HG03521 (cell line): ENCODE data around the gene DAB2IP.
"Not testable (repeated sequence)": the region's sequence is repeated elsewhere in the genome, so short reads cannot be mapped to it uniquely, and the experiment has no call there.

Source experiments
- ATAC-seq: cut with Tn5 transposase; IDR thresholded peaks from one replicate; pipeline ENCODE4 v1.9.1; 2021; ENCODE audit warnings: mild to moderate bottlenecking, moderate library complexity; ENCODE audit not compliant: unreplicated experiment

DAB2IP gene

DNA sequence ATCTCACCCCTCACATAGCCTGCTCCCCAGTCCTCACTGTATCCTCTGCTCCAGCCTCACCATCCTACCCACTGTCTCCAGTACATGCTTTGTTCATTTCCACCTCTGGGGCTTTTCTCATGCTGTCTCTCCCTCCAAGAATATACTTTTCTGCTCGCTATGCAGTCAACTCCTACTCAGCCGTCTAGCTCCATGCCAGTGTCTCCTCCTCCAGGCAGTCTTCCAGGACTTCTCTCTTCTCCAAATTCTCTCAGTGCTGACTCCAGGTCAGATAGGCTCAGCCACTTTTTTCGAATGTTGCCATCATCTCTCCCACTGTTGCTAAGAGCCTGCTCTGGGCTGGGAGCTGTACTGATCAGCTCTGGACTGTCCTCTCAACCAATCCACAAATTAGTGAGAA lies 8.0 kb upstream of the DAB2IP start:
- ATAC-seq = no peak

DNA sequence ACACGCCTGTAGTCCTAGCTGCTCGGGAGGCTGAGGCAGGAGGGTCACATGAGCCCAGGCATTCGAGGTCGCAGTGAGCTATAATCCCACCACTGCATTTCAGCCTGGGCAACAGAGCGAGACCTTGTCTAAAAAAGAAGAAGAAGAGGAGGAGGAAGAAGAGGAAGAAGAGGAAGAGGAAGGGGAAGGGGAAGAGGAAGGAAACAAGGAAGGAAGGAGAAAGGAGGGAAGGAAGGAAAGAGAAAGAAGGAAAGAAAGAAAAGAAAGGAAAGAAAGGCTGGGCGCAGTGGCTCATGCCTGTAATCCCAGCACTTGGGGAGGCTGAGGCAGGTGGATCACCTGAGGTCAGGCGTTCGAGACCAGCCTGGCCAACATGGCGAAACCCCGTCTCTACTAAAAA lies 7.4 kb upstream of the DAB2IP start:
- ATAC-seq = not testable (repeated sequence)

DNA sequence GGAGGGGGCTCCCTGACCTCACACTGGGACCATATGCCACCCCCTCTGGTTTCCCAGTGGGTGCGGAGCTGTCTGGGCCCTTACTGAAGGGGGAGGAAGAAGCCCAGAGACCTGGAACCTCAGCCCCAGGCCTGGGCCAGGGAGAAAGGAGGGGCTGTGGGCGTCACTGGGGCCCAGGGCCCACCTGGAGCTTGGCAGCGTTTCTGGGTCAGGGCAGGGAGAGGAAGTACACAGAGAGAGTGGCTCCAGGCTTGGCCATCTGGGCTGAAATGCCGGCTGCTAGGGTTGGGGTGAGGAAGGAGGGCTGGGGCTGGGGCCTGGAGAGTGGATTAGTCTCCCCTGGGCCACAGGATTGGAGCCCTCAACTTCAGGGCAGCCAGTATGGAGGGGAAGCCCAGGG lies 6.4 kb upstream of the DAB2IP start:
- ATAC-seq = no peak

DNA sequence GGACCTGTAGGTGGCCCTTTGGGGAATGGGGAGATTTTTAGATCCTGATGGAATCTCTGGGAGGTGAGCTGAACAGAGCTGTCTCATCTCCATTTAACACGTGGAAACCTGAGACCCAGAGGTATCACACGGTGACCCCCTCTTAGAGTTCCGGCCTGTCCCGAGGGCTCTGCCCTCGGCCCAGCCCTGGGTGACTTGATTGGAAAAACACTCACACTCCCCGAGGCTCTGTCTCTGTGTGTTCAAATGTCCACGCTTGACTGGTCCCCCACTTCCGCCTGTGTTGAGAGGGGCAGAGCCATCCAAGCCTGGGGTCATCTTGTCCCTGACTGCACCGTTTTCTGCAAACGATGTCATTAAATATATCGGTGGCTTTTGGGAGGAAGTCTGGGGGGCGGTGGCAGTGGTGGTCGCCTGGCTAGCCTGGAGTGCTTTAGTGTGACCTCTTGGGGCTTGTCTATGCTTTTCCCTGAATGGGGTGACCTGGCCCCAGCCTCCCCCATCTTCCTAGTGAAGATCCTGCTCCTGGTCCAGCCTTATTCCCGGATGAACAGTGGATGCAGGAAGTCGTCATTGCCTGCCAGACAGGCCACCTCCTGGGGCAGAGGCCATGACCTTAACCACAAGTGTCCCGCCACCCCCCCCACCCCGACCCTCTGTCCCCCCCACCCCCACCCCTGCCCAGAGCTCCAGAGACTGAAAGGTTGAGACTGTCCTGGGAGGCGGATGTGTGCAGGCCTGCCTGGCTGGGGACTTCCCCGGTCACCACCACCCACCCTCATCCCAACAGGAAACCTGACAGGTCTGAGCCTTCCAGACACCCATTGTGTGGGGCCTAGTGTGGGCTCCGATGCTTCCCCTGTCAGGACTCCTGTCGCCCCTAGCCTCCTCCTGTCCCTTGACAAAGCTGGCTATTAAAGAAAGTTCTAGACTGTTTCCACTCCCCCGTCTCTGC lies 5.3 kb upstream of the DAB2IP start:
- ATAC-seq = no peak

DNA sequence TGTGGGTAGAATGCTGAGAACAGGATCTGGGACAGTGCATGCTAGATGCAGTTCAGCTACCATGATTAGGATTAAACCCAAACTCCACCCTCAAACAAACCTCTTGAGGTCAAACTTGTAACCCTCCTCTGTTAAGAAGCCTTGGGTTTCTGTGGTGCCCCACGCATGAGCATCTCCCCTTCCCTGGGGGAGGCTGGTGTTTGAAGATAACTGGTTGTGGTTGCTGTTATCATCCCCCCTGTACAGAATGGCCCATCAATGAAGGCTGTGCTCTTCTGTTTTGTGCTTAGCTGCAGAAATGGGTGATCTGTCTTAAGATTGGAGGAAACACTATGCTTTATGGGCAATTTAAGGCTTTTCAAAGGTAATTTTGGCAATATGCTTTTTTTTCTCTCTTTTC lies 4.4 kb upstream of the DAB2IP start:
- ATAC-seq = no peak

DNA sequence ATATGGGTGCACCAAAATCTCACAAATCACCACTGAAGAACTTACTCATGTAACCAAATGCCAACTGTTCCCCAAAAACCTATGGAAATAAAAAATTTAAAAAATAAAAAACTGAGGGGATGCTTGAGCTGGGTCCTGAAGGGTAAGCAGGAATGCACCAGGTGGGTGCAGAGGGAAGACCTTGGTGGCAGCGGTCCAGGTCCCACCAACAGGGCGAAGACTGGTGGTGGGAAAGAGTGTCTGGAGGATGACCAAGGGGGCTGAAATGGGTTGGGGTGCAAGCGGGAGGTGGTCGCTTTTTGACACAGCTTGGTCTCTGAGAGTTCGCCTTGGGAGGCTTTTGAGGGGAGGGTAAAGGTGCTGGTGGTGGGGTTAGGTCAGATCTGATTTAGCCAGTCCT lies 3.3 kb upstream of the DAB2IP start:
- ATAC-seq = no peak

DNA sequence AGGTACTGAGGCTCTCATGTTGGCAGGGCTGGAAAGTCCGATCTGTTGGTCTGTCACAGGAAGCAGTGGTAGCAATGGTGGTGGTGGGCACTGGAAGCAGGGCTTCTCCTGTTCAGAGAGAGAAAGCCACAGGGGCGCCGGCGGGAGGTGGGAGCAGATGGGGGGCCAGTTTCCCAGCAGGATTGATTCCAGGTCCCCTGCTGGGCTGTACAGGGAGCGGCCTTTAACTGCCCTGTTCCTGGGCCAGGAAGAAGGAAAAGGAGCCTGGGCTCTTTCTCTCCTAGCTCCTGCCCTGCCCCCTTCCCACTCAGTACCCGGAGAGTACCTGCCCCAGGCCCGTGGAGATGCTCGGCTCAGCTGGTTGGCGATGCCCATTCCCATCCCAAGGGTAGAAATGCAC lies 2.6 kb upstream of the DAB2IP start:
- ATAC-seq = no peak

DNA sequence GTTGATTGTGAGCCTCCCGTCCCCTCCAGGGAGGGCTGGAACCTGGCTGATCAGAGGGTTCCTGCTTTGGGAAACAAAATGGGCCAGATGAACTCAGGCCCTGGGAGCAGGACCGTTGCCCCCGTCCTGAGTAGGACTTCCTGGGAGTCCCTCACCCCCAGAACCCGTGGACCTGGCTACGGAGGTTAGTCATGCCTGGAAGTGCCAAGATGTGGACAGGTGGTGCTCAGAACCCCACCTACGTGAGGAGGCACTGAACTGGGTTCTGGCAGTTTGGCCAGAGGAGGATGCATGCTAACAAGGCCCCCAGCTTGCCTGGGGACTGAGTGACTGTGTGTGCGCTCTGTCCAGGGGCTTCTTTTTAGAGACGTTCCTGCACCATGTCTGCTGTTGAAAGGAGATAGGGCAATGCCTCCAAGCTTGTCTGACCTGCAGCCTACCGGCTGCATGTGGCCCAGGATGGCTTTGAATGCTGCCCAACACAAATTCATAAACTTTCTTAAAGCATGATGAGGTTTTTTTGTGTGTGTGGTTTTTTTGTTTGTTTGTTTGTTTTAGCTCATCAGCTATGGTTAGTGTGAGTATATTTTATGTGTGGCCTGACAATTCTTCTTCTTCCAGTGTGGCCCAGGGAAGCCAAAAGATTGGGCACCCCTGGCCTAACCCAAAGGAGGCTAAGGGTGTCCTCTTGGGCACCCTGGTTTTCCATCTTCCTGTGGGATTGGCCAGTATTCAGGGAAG lies 1.8 kb upstream of the DAB2IP start:
- no peak for ATAC-seq

DNA sequence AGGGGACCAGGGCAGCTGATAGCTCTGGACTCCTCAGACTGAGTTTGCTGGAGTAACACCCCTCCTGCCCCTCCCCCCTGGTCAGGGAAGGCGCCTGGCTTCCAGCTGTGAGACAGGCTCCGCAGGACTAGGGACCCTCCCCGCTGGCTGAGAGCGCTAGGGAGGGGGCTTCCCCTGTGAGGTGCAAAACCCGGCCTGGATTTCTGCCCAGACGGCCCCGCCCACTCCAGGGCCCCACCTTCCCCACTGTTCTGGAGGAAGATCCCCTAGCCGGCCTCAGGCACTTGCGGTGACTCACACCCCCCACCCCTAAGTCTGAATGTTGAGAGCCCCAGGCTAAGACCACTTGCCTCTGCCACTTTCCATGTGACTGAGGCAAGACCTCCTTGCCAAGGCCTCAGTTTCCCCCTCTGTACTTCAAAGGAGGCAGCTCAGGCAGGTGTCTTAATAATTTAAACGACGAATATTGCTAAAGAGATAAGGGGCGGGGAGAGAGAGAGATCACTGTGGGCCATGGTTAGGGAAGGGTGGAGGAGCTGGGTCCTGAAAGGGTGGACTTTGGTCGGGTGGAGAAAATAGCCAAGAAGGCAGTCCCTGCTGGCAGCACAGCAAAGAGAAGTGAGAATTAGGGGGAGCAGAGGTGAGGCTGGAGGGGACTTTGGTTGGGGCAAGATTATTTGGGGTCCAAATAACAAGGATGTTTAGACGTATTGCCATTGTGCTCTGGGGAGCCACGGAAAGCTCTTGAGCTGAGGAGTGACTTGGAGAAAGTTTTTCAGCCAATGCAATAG lies 1.0 kb upstream of the DAB2IP start:
- no peak for ATAC-seq

DNA sequence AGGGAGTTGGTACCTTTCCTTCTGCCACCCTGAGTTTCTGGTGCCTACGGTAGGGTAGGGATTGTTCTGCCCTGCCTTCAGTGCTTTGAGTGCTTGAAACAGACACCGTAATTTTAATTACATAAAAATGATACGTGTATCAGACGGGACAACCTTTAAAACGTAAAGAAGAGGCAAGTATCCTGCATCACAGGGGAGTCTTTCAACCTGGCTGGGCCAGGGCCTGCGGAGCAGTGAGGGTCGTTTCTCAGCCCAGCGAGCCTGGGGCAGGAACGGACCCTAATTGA lies 483 bp upstream of the DAB2IP start:
- ATAC-seq = no peak

DNA sequence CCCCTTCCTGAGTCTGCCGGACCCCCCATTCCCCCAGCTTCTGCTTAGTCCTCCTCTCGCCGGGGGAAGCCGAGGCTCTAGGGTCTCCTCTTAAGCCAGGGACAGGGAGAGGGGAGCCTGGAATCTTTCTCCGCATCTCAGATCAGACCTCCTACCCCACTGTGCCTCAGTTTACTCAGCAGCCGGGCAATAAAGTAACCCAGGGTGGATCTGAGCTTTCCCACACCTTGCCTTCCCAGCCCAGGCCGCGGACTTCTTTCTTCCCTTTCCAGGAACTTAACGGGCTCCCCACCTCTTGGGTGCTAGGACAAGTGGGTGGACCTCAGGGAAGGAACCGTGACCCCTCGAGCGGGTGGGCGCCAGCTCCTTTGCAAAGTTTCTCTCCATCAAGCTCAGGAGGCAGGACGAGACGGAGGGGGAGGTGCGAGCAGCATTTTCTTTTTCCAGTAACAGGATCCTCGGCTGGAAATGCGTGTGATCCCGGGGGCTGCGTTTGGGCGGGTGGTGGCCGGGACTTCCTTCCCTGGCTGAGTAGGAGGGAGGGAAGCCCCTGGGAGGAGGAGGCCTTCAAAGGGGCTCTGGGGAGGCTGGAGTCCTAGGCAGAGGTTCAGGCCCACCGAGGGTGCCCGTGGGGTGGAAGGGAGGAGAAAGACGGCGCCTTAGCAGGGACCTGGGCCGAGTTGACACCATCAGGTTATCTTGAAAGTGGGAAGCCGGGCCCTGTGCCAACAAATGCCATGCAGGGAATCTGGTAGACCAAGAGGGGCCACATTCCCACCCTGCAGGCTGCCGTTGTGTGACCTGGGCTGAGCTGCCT lies 795 bp downstream of the DAB2IP start:
- no peak for ATAC-seq

DNA sequence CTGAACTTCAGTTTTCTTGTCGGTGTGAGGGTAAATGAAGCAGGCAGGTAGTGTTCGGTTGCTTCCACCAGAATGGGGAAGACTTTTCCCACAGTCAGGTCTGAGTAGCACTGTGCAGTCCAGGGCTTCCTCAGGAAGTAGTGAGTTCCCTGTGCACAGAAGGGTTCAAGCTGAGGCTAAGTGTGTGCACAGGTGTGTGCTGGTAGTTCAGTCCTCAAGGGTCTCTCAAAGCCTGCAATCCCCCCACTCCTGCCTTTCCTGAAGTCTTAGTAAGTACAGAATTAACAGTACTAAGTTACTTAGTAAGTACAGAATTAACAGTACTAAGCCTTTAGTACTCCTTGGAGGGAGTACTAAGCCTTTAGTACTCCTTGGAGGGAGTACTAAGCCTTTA lies 1.4 kb downstream of the DAB2IP start:
- no peak for ATAC-seq

DNA sequence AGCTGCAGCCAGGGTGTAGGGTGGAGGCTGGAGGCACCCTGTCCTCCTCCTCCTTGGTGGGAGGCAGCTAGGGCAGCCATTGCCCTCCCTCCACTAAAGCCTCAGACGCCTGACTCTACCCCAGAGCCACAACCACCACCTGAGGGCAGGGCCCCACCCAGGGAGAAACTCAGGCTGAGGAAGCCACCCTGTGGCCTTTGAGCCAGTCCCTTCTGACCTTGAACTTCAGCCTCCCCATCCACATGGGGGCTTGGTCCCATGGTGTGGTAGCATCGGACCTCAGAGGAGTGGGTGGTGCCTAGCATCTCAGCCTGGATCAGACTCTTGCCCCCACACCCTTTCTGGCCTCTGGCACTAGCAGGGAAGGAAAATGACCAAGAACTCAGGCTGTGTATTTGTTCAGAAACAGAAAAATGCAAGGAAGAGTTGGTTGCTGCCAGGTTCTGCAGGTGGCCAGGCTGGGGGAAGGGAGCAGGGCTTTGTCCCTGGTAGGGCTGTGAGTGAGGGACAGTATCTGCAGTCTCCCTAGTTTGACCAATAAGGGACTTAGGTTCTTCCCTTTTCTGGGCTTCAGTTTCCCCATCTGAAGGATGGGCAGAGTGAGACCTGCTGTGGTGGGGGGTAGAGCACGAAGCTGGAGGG lies 3.2 kb downstream of the DAB2IP start:
- no peak for ATAC-seq

DNA sequence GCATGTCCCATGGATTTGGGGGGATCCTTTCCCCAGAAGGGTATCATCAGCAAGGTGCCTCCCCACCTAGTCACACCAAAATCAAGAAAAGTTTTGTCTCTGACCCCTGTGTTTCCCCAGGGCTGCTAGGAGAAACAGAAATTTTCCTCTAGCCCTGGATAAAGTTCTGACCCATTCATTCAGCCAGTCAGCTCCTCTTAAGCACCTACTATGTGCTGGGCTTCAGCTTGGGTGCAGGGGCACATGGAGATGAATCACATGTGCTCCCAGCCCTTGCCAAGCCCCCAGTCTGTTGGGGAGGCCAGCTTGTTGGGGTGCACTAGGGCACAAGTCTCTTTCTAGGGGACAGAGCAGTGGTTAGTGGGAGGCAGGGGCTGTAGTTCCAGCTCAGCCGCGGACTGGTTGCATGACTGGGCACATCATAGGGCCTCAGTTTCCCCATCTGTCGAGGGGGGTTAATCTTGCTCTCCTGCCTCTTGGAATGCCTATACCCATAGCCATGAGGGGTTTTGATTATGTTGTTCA lies 3.9 kb downstream of the DAB2IP start:
- ATAC-seq = no peak

DNA sequence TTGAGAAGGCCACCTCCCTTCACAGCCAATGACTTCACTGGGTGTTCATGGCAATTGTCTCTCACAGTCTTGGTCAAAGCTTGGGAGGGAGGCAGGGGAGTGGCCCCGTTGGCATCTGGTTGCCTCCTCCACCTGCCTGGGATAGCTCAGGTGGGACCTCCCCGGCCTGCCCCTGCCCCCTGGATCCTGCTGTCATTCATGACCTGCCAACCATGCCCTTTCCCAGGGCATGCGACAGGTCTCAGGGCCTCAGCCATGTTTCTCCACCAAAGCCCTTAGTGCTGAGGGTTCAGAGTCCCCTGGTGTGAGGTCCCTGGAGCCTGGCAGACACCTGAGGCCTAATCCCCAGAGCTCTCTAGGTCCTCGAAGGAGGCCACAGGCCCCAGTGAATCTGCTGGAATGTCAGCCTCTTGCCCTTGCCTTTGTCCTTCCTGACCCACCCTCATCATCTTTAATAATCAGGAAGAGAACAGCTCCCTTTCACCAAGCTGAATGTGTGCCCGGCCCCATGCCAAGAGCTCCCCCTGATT lies 5.6 kb downstream of the DAB2IP start:
- ATAC-seq = no peak

DNA sequence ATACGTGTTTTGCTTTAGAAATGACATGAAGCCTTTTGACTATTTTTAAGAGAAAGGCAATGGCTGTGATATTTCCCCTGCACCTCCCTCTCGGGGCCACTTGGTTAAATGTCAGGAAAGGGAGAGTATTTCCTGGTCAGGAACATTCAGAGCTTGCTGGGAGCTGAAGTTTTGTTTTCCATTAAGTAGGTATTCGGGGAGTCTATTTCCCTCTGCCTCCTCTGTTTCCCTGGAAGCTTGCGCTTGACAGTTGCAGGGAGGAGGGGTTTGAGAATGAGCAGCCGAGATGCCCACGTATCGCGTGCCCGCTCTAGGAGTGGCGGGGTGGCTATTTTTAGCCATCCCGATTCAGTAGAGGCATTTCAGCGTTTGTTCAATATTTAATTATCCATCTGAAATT lies 6.7 kb downstream of the DAB2IP start:
- no peak for ATAC-seq

DNA sequence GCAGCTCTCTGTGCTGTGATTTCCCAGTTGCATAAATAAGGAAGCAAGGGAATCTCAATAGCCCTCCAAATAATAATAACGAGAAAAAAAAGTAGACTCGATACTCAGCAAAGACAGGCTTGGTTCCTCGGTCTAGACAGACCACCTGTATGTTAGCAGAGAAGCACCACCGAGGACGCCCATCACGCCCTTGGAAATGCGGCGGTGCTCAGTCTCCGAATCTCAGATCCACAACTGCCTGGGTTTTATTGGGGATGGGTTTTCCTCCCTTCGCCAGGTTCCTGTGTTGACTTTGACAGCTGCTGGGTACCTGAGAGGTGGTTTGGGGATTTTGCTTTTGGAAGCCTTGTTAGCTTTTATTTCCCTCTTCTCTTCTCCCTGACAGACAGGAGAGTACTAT lies 7.2 kb downstream of the DAB2IP start:
- no peak for ATAC-seq

DNA sequence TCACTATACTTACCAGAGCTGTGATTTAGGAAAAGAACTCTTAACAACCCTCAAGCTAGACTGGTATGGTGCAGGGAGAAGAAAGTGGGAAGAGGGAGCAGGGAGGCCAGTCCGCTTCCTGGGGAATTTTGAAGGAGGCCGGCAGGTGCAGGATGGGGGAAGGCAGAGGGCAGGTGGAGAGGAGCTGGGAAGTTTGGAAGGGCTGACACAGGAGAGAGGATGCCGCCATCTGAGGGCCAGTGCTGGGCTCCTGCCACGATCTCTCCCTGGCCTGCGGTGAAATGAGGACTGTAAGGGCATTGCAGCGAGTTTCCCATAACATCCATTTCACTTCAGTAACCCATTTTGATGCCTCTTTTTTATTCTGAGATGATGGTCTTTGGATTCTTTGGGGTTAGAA lies 8.9 kb downstream of the DAB2IP start:
- ATAC-seq = no peak

DNA sequence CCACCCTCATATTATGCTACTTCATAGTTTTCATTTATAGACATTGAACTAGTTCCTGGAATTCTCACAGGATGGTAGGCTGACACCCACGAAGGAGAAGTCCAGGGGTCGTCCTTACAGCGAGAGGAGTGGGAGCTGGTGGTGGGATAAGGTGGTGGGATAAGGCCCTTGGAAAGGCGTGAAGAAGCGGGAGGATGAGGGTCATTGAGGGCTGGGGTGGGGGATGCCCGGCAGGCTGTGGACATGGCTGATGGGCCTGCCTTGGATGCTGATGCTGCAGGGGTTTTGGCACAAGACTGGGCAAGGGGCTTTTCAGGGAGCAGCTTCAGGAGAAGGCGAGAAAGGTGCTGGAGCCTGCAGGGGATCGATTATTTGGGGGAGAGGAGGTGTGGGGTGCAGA lies 9.4 kb downstream of the DAB2IP start:
- ATAC-seq = no peak

DNA sequence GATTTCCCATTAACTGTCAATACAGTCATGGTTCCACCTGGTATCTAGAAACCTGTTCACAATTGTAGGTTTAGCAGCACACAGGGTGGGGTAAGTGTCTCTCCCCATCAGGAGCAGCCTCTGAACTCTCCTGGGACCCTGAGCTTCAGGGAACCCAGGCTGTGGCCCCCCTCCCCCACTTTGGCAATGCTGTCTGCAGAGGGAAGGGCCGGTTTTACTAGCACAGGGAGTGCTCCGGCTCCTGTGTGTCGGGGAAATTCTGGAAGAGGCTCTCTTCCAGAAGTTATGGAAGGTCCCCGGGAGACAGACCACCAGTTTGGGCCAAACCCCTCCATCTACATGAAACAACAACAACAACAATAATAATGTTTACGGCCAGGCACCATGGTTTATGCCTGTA lies 9.9 kb downstream of the DAB2IP start:
- no peak for ATAC-seq
